Adrenal gland (tissue), 12 donors: Measurements from ENCODE around the gene TRIM58. TPM values are rescaled to one million over a fixed set of nuclear protein-coding genes. Genes with fewer than 3 reads are reported as not detected.

Experiments used
- DNase-seq, 7 donors: peaks; one replicate each; pipeline ENCODE4 v3.0.0-alpha.2; 2019 to 2020
- H3K27ac ChIP-seq, 5 donors: fragments of 200-600 bp; sonication (generic) in 4 of 5; 1 replicate in 3 of 5; 2 replicates in 2 of 5; pipeline versions ENCODE4 v1.5.1 to v1.8.0; 2016 to 2020; ENCODE audit warnings: mild to moderate bottlenecking in 1 of 5
- H3K27me3 ChIP-seq: fragments of 200-600 bp; 2 replicates; pipeline ENCODE4 v1.8.0; 2021
- H3K36me3 ChIP-seq, 2 donors: fragments of 200-600 bp; replicated peaks in 1 of 2; 1 replicate in 1 of 2; 2 replicates in 1 of 2; pipeline versions ENCODE4 v1.5.1 to v1.8.0; 2018 to 2022
- H3K4me1 ChIP-seq, 2 donors: fragments of 200-600 bp; replicated peaks in 1 of 2; 1 replicate in 1 of 2; 2 replicates in 1 of 2; pipeline versions ENCODE4 v1.5.1 to v1.8.0; 2018 to 2021
- H3K4me3 ChIP-seq, 4 donors: fragments of 200-600 bp; sonication (generic) in 3 of 4; one replicate each; pipeline ENCODE4 v1.5.1; 2016 to 2018
- H3K9me3 ChIP-seq, 3 donors: fragments of 200-600 bp; sonication (generic) in 1 of 3; replicated peaks in 1 of 3; 1 replicate in 2 of 3; 2 replicates in 1 of 3; pipeline versions ENCODE4 v1.5.1 to v1.8.0; 2016 to 2021
- POLR2A ChIP-seq, 2 donors: fragments of 450-650 bp; IDR thresholded peaks; one replicate each; pipeline ENCODE4 v1.6.1; 2017; ENCODE audit warnings: antibody characterized with exemption in 2 of 2, mild to moderate bottlenecking in 2 of 2, moderate library complexity in 1 of 2
- WGBS, 4 donors: extraction: QIAGEN DNeasy Blood & Tissue Kit in 2 of 4; methylation state at CpG; one replicate each; pipeline versions ENCODE4 v1.1.5 to v1.1.7; 2013 to 2017; 5-methylcytosine and 5-hydroxymethylcytosine counted together
- intact Hi-C, 2 donors: fragments of 100-400 bp; cut with DNase I; formaldehyde crosslinking; loops; one replicate each; pipeline versions ENCODE4 v1.14.1 to v1.15.0; 2022 to 2023
- polyA plus RNA-seq, 3 donors: library from polyadenylated mRNA; stranded (reverse); fragments of 200-250 nt in 2 of 3; fragments of 350-450 nt in 1 of 3; fragmentation: Illumina TruSeq in 1 of 3; extraction: RNeasy Lipid Tissue Mini Kit (QIAGEN cat#74804) in 1 of 3; gene quantifications; one replicate each; pipeline ENCODE4 v1.2.3, GENCODE V29; 2013 to 2014
- total RNA-seq, 9 donors: library from RNA; depleted of rRNA in 4 of 9; stranded (reverse); fragments of >200 nt in 4 of 9; fragments of 120-200 nt in 1 of 9; fragmentation: NEBNext Ultra II Directional in 1 of 9; extraction: Animal tissue kit (Norgen Biotek cat#: 25700) in 1 of 9; gene quantifications; one replicate each; pipeline versions ENCODE4 v1.1.0 to v1.2.4, GENCODE V29; 2013 to 2023
- TF ChIP-seq, protein P1 (sequence below), 6 experiments: fragments of 450-650 bp in 4 of 6; fragments of 200-600 bp in 2 of 6; sonication (generic) in 1 of 6; IDR thresholded peaks; 1 replicate in 5 of 6; 2 replicates in 1 of 6; pipeline versions ENCODE4 v1.5.1 to v1.8.0; 2016 to 2021; ENCODE audit warnings: antibody characterized with exemption in 6 of 6, mild to moderate bottlenecking in 2 of 6, moderate library complexity in 1 of 6
- donor health status: healthy with polysubstance abuse.
- donor health status: Bipolar disorder and iron deficiency.
- donor health status: DM: yes; HTN: yes; CAD: no.
- donor health status: DM: no; HTN: no; CAD: no.
- donor health status: DM: no; HTN: no; CAD: no.
- donor health status: DM: yes; HTN: yes; CAD: no.

Gene TRIM58
- total and polyA plus RNA-seq, 12 donors: 0.08 to 8.0 (median 0.53) TPM; not detected in 1

DNA sequence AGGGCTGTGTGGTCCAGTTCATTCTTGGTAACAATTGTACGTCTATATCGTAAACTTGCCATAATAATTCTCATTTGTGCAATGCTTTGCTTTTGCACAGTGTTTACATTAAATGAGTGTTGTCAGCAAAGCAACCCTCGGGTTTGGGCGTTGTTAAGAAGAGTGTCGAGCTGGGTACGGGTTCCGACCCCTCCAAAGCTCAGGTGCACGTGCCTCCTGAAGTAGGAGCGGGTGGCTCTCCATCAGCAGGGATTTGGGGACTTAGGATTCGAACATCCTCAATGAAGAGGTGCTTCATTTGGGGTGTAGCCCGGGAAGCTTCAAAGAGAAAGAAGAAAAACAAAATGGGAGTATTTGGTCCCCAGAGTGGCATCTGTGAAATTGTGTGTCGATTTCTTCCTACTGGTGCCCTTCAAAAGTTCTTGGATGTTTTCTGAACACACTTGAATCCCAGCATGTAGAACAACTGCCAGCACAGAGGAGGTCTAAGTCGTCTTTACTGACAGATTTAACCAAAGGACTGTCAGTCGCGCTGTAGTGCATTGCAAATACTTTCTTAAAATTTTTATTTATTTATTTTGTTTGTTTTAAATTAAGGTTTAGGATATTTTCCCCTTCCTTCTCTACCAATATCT is 1.1 kb downstream of the TRIM58 start:
- no peak for DNase-seq
- no peak for TF ChIP-seq POLR2A (IDR thresholded peaks at IDR 0.05)
- TF ChIP-seq, protein P1, sequence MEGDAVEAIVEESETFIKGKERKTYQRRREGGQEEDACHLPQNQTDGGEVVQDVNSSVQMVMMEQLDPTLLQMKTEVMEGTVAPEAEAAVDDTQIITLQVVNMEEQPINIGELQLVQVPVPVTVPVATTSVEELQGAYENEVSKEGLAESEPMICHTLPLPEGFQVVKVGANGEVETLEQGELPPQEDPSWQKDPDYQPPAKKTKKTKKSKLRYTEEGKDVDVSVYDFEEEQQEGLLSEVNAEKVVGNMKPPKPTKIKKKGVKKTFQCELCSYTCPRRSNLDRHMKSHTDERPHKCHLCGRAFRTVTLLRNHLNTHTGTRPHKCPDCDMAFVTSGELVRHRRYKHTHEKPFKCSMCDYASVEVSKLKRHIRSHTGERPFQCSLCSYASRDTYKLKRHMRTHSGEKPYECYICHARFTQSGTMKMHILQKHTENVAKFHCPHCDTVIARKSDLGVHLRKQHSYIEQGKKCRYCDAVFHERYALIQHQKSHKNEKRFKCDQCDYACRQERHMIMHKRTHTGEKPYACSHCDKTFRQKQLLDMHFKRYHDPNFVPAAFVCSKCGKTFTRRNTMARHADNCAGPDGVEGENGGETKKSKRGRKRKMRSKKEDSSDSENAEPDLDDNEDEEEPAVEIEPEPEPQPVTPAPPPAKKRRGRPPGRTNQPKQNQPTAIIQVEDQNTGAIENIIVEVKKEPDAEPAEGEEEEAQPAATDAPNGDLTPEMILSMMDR (IDR thresholded peaks at IDR 0.05): no peak
- Histone ChIP-seq H3K27ac (no peak overlapping the region), H3K4me3 (peak overlapping the region in 1 of 4 donors; percentile 61), H3K36me3 (no peaks in the 10 kb centered on the region), H3K9me3 (no peaks in the 10 kb centered on the region), H3K27me3 (peaks cover 11% of the 10 kb centered on the region), H3K4me1 (no peaks in the 10 kb centered on the region)
- 32 to 47% (median 40%) methylated on average over 15 of the region's 15 CpGs for WGBS, 4 donors
- intact Hi-C loops: no loop called here

DNA sequence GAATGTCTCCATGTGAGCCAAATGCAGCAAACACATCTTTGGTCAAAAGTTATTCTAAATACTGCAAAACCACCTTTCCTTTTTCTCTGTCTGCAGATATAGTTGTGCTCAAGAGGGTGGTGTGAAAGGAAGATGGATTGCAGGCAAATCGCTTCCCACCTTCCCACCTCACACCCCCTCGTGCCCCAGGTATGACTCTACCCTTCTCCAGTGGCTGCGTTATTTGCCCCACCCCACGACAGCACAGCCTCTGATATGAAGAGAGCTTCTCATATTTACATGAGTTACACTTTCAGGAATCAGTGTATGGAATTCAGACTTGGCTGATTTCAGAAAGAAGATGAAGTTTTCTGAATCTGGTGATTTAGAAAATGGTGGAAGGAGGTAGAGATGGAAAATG is 5.8 kb downstream of the TRIM58 start:
- Histone ChIP-seq H3K36me3 (no peaks in the 10 kb centered on the region), H3K4me3 (no peak overlapping the region), H3K4me1 (no peaks in the 10 kb centered on the region), H3K27ac (no peak overlapping the region), H3K9me3 (no peaks in the 10 kb centered on the region), H3K27me3 (peaks cover 1% of the 10 kb centered on the region)
- DNase-seq: no peak
- 70 to 82% (median 75%) methylated on average over 4 of the region's 4 CpGs for WGBS, 4 donors
- TF ChIP-seq POLR2A (IDR thresholded peaks at IDR 0.05): no peak
- TF ChIP-seq, protein P1 (IDR thresholded peaks at IDR 0.05): no peak
- intact Hi-C loops: no loop called here

DNA sequence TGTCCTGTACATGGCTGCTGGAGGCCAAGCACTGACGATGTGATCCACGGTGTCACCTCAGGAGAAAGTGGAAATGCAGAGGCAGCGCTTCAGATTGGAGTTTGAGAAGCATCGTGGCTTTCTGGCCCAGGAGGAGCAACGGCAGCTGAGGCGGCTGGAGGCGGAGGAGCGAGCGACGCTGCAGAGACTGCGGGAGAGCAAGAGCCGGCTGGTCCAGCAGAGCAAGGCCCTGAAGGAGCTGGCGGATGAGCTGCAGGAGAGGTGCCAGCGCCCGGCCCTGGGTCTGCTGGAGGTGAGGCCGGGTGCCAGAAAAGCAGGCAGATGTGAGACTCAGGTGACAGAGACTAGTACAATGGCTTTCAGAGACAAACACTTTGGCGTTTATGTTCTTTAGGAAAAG is 7.7 kb downstream of the TRIM58 start:
- H3K36me3 ChIP-seq: no peaks in the 10 kb centered on the region
- no peaks in the 10 kb centered on the region for H3K27me3 ChIP-seq
- intact Hi-C loops: no loop called here
- TF ChIP-seq POLR2A (IDR thresholded peaks at IDR 0.05): no peak
- TF ChIP-seq, protein P1 (IDR thresholded peaks at IDR 0.05): no peak
- H3K4me3 ChIP-seq: no peak overlapping the region
- WGBS, 4 donors: 84 to 90% (median 86%) methylated on average over 17 of the region's 17 CpGs
- no peaks in the 10 kb centered on the region for H3K9me3 ChIP-seq
- no peak overlapping the region for H3K27ac ChIP-seq
- no peak for DNase-seq
- H3K4me1 ChIP-seq: no peaks in the 10 kb centered on the region

DNA sequence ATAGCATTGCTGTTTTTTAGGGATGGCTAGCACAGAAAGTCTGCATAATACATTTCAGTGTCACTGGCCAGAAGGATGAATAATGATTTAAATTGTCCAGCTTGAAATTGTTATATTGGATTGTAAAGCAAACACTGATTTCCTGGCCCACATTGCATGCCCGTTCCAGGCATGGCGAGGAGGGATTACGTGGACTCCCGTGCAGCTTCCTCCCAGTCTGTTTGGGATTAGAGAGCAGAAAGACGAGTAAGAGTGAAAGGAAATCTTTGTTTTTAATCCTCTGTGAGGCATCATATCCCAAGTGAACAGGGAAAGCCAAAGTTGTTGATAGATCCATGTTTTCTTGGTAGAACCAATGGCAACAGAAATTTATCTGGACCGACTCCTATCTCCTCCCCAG is 8.4 kb downstream of the TRIM58 start:
- Histone ChIP-seq H3K4me1 (no peaks in the 10 kb centered on the region), H3K9me3 (no peaks in the 10 kb centered on the region), H3K4me3 (no peak overlapping the region), H3K27ac (no peak overlapping the region), H3K36me3 (no peaks in the 10 kb centered on the region), H3K27me3 (no peaks in the 10 kb centered on the region)
- no peak for DNase-seq
- intact Hi-C loops: no loop called here
- WGBS, 4 donors: 71 to 86% (median 79%) methylated on average over 6 of the region's 6 CpGs
- TF ChIP-seq, protein P1 (IDR thresholded peaks at IDR 0.05): no peak
